KOPT-K1 (cell line): ENCODE data around the gene NYAP1.

ENCODE experiments used
- H3K27ac ChIP-seq: fragments of 200-600 bp; sonication (generic); 2 replicates; pipeline ENCODE4 v1.5.1; 2016; ENCODE audit warnings: antibody characterized with exemption, mild to moderate bottlenecking, low read depth, low read length; ENCODE audit not compliant: poor library complexity, severe bottlenecking
- H3K36me3 ChIP-seq: fragments of 200-600 bp; sonication (generic); 2 replicates; pipeline ENCODE4 v1.5.1; 2017; ENCODE audit warnings: antibody characterized with exemption, mild to moderate bottlenecking, low read length, moderate library complexity; ENCODE audit not compliant: insufficient read depth
- H3K9me3 ChIP-seq: fragments of 200-600 bp; sonication (generic); 2 replicates; pipeline ENCODE4 v1.5.1; 2017; ENCODE audit warnings: antibody characterized with exemption, low read length, mild to moderate bottlenecking; ENCODE audit not compliant: insufficient read depth, poor library complexity, severe bottlenecking

Gene NYAP1

DNA sequence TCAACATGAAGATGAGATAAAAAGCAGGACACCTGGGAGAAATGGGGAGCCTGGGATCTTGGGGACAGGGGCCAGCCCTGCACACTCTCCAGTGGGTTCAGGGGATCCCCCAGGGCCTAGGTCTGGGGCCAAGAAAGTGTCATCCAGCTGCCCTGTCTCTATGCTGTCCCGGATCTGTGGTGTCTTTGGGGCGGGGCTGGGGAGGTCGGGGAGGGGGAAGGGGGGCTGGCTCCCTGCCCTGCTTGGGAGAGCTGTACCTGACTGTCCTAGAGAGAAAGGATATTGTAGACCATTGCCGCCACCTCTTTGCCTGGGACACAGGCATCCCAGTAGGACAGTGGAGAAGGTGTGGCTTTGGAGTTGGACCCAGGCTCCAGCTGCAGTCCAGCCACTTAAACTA is 12.7 kb upstream of the NYAP1 start:
- Histone ChIP-seq H3K9me3 (no peaks in the 10 kb centered on the region), H3K27ac (no peak overlapping the region), H3K36me3 (peaks cover 87% of the 10 kb centered on the region)

- H3K9me3 ChIP-seq = no peaks in the 10 kb centered on the region
- H3K27ac ChIP-seq = no peak overlapping the region
- peaks cover 90% of the 10 kb centered on the region for H3K36me3 ChIP-seq
Measured at GRCh38 chr7:100472121-100472851, 11.4 kb upstream of the NYAP1 start.

GRCh38 chr7:100472854-100473499 is 10.8 kb upstream of the NYAP1 start:
- peaks cover 85% of the 10 kb centered on the region for H3K36me3 ChIP-seq
- no peak overlapping the region for H3K27ac ChIP-seq
- no peaks in the 10 kb centered on the region for H3K9me3 ChIP-seq

DNA sequence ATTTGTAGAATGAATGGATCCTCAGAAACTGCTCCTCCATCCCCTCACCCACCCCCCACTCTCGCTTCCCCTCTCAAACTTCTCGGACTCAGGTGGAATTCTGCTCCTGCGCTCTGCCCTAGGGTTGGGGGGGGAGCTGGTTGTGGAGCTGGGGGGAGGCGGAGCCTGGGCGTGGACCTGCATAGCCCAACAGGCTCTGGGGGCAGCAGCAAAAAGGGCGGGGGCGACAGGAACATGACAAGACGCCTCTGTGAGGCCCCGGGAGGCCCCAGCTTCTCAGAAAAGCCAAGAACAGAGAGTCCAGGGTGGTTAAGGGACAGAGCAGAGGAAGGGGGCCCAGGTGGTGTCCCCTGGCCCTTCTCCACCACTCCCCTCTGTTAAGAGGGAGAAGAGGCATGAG is 8.2 kb upstream of the NYAP1 start:
- peak overlapping the region; percentile 87 for H3K27ac ChIP-seq
- peaks cover 66% of the 10 kb centered on the region for H3K36me3 ChIP-seq
- no peaks in the 10 kb centered on the region for H3K9me3 ChIP-seq

GRCh38 chr7:100476101-100476780 is 7.5 kb upstream of the NYAP1 start:
- Histone ChIP-seq H3K27ac (peak overlapping the region; percentile 87), H3K9me3 (no peaks in the 10 kb centered on the region), H3K36me3 (peaks cover 60% of the 10 kb centered on the region)

DNA sequence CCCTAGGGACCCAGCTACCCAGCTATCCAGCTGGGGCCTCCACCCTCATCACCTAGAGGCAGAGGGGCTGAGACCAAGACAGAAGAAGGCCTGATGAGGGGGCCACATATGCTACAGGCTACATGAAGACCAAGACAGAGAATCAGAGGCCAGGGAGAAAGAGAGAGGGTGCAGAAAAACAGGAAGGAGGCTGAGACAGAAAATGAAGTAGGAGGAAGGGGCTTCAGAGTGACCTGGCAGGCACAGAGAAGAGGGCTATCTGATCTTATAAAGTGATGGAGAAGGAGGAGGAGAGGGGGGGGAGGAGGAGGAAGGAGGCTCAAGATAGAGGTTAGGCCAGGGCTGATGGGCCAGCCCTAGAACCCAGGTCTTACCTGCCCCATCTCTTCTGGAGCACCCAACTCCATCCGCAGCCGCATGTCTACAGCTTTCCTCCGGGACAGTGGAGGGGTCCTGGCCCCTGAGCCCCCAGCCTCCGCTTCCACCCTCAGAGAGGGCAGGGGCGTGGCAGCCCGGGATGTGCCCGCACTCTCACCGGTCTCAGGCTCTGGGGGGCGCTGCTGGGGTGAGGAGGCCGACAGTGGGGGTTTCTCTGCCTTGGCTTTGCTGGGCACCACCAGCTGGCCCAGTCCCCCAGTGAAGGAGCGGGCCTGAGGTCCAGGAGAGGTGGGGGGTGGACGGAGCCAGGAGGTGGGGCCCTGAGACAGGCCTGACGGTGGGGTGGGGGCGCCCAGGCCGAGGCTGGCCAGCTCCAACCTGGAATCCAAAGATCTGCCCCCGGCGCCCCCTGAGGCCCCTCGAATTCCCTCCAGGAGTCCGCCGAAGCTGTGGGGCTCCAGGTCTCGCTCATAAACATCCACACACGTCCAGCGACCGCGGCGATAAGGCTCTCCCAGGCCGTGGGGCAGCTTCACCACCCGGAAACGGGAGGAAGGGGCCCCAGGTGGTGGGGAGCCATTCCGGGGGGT is 6.5 kb upstream of the NYAP1 start:
- Histone ChIP-seq H3K36me3 (peaks cover 51% of the 10 kb centered on the region), H3K9me3 (no peaks in the 10 kb centered on the region), H3K27ac (peak overlapping the region; percentile 87)

GRCh38 chr7:100477871-100478267 is 5.9 kb upstream of the NYAP1 start:
- Histone ChIP-seq H3K27ac (peak overlapping the region; percentile 87), H3K36me3 (peaks cover 44% of the 10 kb centered on the region), H3K9me3 (no peaks in the 10 kb centered on the region)

GRCh38 chr7:100478958-100479660 is 4.6 kb upstream of the NYAP1 start, which contains the start of gene TSC22D4:
Gene TSC22D4 (minus strand): TSS chr7:100479214. CDS start chr7:100478038, 1,176 bp downstream.
- peak within 1 kb of the TSS; percentile 87 for H3K27ac ChIP-seq
- H3K36me3 ChIP-seq = peaks cover 32% of the 10 kb centered on the region

DNA sequence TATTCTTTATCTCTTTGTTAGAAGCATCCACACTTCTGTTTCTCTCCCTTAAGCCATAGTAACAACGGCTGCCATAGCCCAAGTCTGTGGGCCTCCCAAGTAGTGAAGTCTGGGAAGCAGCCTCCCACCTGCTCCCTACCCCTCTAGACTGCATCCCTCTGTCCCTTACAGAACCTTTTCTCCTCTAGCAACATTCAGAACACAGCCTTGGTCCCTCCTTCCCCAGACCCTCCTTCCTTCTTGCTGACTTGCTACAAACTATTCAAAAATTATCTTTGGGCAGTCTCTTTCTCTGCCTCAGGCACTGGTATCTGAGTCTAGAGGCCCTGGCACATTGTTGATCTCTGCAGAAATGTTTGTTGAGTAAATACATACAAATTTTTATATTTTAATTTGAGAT is 2.3 kb upstream of the NYAP1 start:
- Histone ChIP-seq H3K9me3 (no peaks in the 10 kb centered on the region), H3K36me3 (peaks cover 10% of the 10 kb centered on the region), H3K27ac (no peak overlapping the region)

More at GRCh38 chr7:100478958-100479660, 4.6 kb upstream of the NYAP1 start, which contains the start of gene TSC22D4:
- H3K9me3 ChIP-seq = no peaks in the 10 kb centered on the region

GRCh38 chr7:100482728-100483089 is 1.0 kb upstream of the NYAP1 start:
- H3K9me3 ChIP-seq = no peaks in the 10 kb centered on the region
- H3K27ac ChIP-seq = no peak overlapping the region
- no peaks in the 10 kb centered on the region for H3K36me3 ChIP-seq

DNA sequence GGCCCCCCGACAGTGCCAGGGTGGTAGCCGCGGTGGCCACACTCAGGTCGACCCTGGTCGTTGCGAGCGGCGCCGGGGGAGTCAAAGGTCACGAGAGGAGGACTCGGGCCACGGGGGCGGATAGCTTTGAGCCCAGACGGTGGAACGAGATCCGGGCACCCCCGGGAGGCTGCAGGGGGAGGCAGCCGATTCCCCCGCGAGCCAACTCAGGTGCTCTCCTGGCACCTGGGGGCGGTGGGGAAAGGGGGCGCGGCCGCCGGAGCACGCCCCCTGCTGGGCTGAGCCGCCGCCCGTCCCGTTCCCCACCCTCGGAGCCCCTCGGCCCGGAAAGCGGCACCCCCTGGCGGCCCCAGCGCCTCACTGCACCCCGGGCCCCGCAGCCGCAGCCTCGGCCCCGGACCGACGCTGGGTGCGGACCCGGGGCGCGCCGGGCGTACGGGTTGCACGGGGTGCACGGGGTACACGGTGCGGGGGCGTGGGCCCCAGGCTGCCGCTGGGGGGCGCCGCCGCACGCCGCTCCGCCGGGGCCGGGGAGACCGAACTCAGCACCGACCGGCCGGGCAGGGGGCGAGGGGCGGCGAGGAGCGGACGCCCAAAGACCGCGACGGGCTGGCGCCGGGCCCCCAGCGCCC is 521 bp upstream of the NYAP1 start:
- Histone ChIP-seq H3K36me3 (no peaks in the 10 kb centered on the region), H3K9me3 (no peaks in the 10 kb centered on the region), H3K27ac (no peak overlapping the region)

DNA sequence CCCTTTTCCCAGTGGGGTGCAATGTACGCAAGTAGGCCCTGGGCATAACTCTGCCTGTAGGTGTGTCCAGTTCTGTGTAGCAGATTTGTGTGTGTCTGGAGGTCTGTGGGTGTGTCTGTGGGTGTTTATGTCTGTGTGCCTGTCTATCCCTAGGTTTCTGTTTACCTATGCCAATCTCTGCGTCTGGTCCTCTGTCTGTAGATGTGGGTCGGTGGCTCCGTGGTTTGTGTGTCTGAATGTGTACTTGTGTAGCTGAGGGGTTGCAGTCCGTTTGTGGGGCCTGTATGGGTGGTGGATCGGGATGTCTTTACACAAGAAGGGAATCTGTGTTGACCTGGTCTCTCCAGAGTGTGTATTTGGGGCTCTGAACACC is 932 bp downstream of the NYAP1 start:
- no peaks in the 10 kb centered on the region for H3K9me3 ChIP-seq
- no peak overlapping the region for H3K27ac ChIP-seq
- no peaks in the 10 kb centered on the region for H3K36me3 ChIP-seq

GRCh38 chr7:100485471-100485876 is 1.7 kb downstream of the NYAP1 start:
- no peak overlapping the region for H3K27ac ChIP-seq
- H3K9me3 ChIP-seq = no peaks in the 10 kb centered on the region
- H3K36me3 ChIP-seq = no peaks in the 10 kb centered on the region
